ENCODE data around the gene MNDA. TPM values are rescaled to one million over a fixed set of nuclear protein-coding genes. Genes with fewer than 3 reads are reported as not detected.

The MNDA gene
- total RNA-seq, 4 donors from 2014 or later, result 1.6 to 12.6 (median 6.9) TPM; not detected in 1

DNA sequence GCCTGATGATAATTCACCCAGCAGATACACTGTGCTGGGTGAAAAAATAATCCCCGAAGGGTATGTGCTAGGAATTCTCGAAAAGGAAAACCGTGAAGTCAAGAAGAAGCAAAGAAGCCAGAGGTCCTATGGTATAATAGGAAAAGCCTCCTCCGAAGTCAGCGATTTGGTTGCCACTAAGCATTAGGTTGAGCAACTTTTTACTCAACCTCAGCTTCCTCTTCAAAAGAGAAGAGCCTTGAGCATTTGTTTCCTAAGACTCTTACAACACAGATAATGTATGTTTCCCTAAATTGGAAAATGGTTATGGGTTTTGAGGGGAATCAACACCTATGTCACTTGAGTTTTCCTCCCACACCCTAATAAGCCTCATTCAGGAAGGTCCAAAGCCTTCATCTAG is 21.3 kb upstream of the MNDA start:
- Histone ChIP-seq H3K27ac (no peak overlapping the region), H3K4me3 (no peak overlapping the region), H3K4me1 (no peaks in the 10 kb centered on the region), H3K9me3 (no peaks in the 10 kb centered on the region), H3K27me3 (no peaks in the 10 kb centered on the region), H3K36me3 (no peaks in the 10 kb centered on the region)
- DNase-seq, result no peak
- no peak for TF ChIP-seq POLR2A (IDR thresholded peaks at IDR 0.05)
- intact Hi-C loops (cut with DNase I; ENCODE audit: low total_unique reads), result no loop called here

DNA sequence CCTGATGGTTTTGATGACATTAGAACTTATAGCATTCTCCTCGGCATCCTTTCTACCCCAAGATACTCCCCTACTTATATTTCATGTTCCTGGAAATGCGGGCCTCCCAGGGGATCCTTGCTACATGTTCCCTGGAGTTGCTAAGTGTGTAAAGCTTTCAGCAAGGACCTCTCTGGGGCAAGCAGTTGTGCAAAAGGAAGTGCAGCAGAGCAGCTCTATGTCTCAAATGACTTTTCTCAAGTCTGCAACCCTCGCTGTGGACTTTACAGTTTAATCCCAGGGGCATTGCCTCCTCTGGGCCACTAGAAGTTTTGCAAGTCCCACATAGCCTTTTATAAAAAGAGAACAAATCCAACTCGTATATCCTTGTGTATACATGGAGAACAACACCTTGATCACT is 20.8 kb upstream of the MNDA start:
- Histone ChIP-seq H3K4me1 (no peaks in the 10 kb centered on the region), H3K27me3 (no peaks in the 10 kb centered on the region), H3K27ac (no peak overlapping the region), H3K36me3 (no peaks in the 10 kb centered on the region), H3K4me3 (no peak overlapping the region), H3K9me3 (no peaks in the 10 kb centered on the region)
- TF ChIP-seq, protein P1, sequence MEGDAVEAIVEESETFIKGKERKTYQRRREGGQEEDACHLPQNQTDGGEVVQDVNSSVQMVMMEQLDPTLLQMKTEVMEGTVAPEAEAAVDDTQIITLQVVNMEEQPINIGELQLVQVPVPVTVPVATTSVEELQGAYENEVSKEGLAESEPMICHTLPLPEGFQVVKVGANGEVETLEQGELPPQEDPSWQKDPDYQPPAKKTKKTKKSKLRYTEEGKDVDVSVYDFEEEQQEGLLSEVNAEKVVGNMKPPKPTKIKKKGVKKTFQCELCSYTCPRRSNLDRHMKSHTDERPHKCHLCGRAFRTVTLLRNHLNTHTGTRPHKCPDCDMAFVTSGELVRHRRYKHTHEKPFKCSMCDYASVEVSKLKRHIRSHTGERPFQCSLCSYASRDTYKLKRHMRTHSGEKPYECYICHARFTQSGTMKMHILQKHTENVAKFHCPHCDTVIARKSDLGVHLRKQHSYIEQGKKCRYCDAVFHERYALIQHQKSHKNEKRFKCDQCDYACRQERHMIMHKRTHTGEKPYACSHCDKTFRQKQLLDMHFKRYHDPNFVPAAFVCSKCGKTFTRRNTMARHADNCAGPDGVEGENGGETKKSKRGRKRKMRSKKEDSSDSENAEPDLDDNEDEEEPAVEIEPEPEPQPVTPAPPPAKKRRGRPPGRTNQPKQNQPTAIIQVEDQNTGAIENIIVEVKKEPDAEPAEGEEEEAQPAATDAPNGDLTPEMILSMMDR (IDR thresholded peaks at IDR 0.05), result no peak
- no peak for TF ChIP-seq POLR2A (IDR thresholded peaks at IDR 0.05)
- intact Hi-C loops (cut with DNase I; ENCODE audit: low total_unique reads), result no loop called here
- no peak for DNase-seq

DNA sequence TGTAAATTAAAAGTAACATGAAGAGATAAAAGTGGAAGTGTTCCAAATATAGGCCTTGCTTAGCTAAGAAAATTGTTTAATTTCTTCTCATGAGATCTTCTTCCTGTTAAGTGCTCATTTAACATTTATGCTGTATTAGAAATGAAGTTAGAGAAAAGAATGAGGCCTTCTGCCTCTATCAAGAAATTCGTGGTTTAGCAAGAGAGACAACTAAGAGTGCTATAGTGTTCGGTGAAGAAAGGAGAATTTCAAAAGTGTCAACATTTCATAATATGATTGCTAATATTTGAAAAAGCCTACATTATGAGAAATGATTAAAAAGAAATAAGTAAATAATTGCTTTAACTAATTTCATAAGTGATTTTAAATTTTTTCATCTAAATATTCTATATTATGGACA is 18.8 kb upstream of the MNDA start:
- no peak for TF ChIP-seq POLR2A (IDR thresholded peaks at IDR 0.05)
- TF ChIP-seq, protein P1 (IDR thresholded peaks at IDR 0.05), result no peak
- Histone ChIP-seq H3K36me3 (no peaks in the 10 kb centered on the region), H3K27ac (no peak overlapping the region), H3K27me3 (no peaks in the 10 kb centered on the region), H3K4me1 (no peaks in the 10 kb centered on the region), H3K9me3 (no peaks in the 10 kb centered on the region), H3K4me3 (no peak overlapping the region)
- no peak for DNase-seq
- intact Hi-C loops (cut with DNase I; ENCODE audit: low total_unique reads), result no loop called here

DNA sequence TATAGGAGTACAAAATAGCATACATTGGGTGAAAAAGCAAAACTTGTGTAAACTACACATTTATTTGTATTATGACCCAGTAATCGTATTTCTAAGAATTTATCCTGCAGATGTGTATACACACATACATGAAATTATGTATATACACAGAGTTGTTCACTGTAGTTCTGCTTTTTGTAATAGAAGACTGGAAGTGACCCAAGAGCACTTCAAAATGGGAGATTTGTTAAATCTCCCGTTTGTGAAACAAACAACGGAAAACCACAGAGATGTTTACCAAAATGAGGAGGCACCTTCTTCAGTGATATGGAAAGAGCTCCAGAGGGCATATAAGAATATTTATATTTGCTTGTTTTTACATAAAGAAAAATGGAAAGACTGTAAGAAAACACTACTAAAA is 18.0 kb upstream of the MNDA start:
- Histone ChIP-seq H3K27ac (no peak overlapping the region), H3K9me3 (no peaks in the 10 kb centered on the region), H3K27me3 (no peaks in the 10 kb centered on the region), H3K4me1 (no peaks in the 10 kb centered on the region), H3K36me3 (no peaks in the 10 kb centered on the region), H3K4me3 (no peak overlapping the region)
- no peak for TF ChIP-seq POLR2A (IDR thresholded peaks at IDR 0.05)
- TF ChIP-seq, protein P1 (IDR thresholded peaks at IDR 0.05), result no peak
- intact Hi-C loops (cut with DNase I; ENCODE audit: low total_unique reads), result no loop called here
- DNase-seq, result no peak

DNA sequence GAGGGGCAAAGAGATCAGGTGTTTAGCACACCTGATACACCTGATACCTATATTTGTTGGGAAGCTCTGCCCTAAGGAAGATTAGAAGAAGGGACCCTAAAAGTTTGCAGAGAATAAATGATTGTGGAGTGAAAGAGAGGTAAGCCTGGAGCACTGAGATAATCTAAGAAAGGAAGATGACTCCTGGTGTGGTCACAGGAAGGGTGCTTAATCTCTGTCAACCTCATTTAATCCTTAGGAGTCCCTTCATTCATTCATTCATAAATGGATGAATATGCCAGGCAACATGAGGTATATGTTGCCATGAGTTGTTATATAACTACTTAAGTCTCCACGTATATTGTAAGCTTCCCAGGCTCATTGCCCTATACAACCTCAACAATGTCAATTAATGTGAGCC is 16.2 kb upstream of the MNDA start:
- Histone ChIP-seq H3K4me3 (no peak overlapping the region), H3K27me3 (no peaks in the 10 kb centered on the region), H3K36me3 (no peaks in the 10 kb centered on the region), H3K9me3 (no peaks in the 10 kb centered on the region), H3K4me1 (peaks cover 0 to 2% of the 10 kb centered on the region in 2 donors), H3K27ac (no peak overlapping the region)
- TF ChIP-seq, protein P1 (IDR thresholded peaks at IDR 0.05), result no peak
- TF ChIP-seq POLR2A (IDR thresholded peaks at IDR 0.05), result no peak
- intact Hi-C loops (cut with DNase I; ENCODE audit: low total_unique reads), result no loop called here
- no peak for DNase-seq

DNA sequence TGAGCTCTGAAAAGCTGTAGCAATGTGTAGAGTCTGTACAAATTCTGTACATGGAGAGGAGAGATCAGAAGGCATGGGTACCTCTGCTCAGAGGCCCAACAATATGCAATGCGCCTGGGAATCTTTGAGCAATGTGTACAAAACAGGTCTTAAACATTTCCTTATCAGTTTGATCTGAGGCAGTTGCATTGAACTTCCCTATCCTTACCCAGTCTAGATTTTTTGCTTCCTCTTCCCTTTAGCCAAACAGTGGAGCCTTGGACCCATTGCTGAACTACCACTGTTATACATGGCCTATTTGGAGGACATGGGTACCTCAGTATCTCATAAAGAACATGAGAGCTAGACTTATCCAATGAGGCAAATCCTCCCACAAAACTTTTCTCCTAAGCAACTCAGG is 12.6 kb upstream of the MNDA start:
- H3K27me3 ChIP-seq, result no peaks in the 10 kb centered on the region
- intact Hi-C loops (cut with DNase I; ENCODE audit: low total_unique reads), result no loop called here
- no peak overlapping the region for H3K4me3 ChIP-seq
- peaks cover 0 to 4% of the 10 kb centered on the region in 2 donors for H3K4me1 ChIP-seq
- H3K27ac ChIP-seq, result peak overlapping the region; percentile 66 to 80
- H3K36me3 ChIP-seq, result no peaks in the 10 kb centered on the region
- DNase-seq, result no peak
- H3K9me3 ChIP-seq, result no peaks in the 10 kb centered on the region
- TF ChIP-seq, protein P1 (IDR thresholded peaks at IDR 0.05), result no peak
- no peak for TF ChIP-seq POLR2A (IDR thresholded peaks at IDR 0.05)

Measured in uterus (tissue), 4 donors.